Liver (tissue), 10 donors: Measurements from ENCODE around the gene FTO. TPM values are rescaled to one million over a fixed set of nuclear protein-coding genes. Genes with fewer than 3 reads are reported as not detected.

Source experiments
- DNase-seq: peaks from one replicate; pipeline ENCODE4 v3.0.0-alpha.2; 2017; ENCODE audit warnings: low spot score
- H3K27ac ChIP-seq, 2 donors: one replicate each; pipeline ENCODE4 v1.7.0; 2013; ENCODE audit warnings: inconsistent platforms in 2 of 2, low read length in 2 of 2, control low read depth in 1 of 2, low read depth in 1 of 2, mild to moderate bottlenecking in 1 of 2
- H3K27me3 ChIP-seq, 4 donors: one replicate each; pipeline versions ENCODE4 v1.6.1 to v1.7.0; 2013; ENCODE audit warnings: low read length in 3 of 4, inconsistent platforms in 1 of 4, mild to moderate bottlenecking in 1 of 4, moderate library complexity in 1 of 4; ENCODE audit not compliant: control insufficient read depth in 4 of 4, insufficient read depth in 4 of 4
- H3K36me3 ChIP-seq, 4 donors: one replicate each; pipeline versions ENCODE4 v1.6.1 to v1.7.0; 2013; ENCODE audit warnings: low read length in 3 of 4, mild to moderate bottlenecking in 3 of 4, low read depth in 1 of 4, moderate library complexity in 1 of 4; ENCODE audit not compliant: control insufficient read depth in 4 of 4, insufficient read depth in 3 of 4
- H3K4me1 ChIP-seq, 4 donors: one replicate each; pipeline versions ENCODE4 v1.6.1 to v1.7.0; 2013; ENCODE audit warnings: low read length in 3 of 4, mild to moderate bottlenecking in 3 of 4, moderate library complexity in 1 of 4; ENCODE audit not compliant: control insufficient read depth in 4 of 4, insufficient read depth in 4 of 4
- H3K4me3 ChIP-seq, 3 donors: one replicate each; pipeline versions ENCODE4 v1.6.1 to v1.7.0; 2013; ENCODE audit warnings: low read length in 3 of 3, control low read depth in 1 of 3, low read depth in 1 of 3, mild to moderate bottlenecking in 1 of 3
- H3K9ac ChIP-seq, 2 donors: one replicate each; pipeline ENCODE4 v1.7.0; 2013; ENCODE audit warnings: low read length in 2 of 2, mild to moderate bottlenecking in 2 of 2, moderate library complexity in 2 of 2, control low read depth in 1 of 2, low read depth in 1 of 2
- H3K9me3 ChIP-seq, 4 donors: one replicate each; pipeline versions ENCODE4 v1.6.1 to v1.7.0; 2013; ENCODE audit warnings: low read length in 3 of 4; ENCODE audit not compliant: control insufficient read depth in 4 of 4
- EGR1 ChIP-seq, 2 donors: IDR thresholded peaks; 2 replicates each; pipeline ENCODE4 v1.6.1; 2016 to 2018; ENCODE audit warnings: antibody characterized with exemption in 2 of 2, low read depth in 2 of 2
- HNF4A ChIP-seq, 2 donors: conservative IDR thresholded peaks; 2 replicates each; pipeline ENCODE4 v1.6.1; 2016; ENCODE audit warnings: antibody characterized with exemption in 2 of 2, mild to moderate bottlenecking in 2 of 2
- RXRA ChIP-seq, 2 donors: IDR thresholded peaks; 2 replicates each; pipeline ENCODE4 v1.6.1; 2017 to 2018; ENCODE audit warnings: antibody characterized with exemption in 2 of 2, mild to moderate bottlenecking in 1 of 2
- SP1 ChIP-seq: IDR thresholded peaks from 2 replicates; pipeline ENCODE4 v1.6.1; 2018; ENCODE audit warnings: antibody characterized with exemption, mild to moderate bottlenecking
- YY1 ChIP-seq: IDR thresholded peaks from 2 replicates; pipeline ENCODE4 v1.6.1; 2016; ENCODE audit warnings: antibody characterized with exemption, mild to moderate bottlenecking
- WGBS: extraction: QIAGEN DNeasy Blood & Tissue Kit; methylation state at CpG from one replicate; pipeline ENCODE4 v1.1.7; 2013; 5-methylcytosine and 5-hydroxymethylcytosine counted together
- polyA plus RNA-seq, 2 donors: library from polyadenylated mRNA; stranded (reverse) in 1 of 2; unstranded in 1 of 2; fragments of 200-250 nt in 1 of 2; fragments of >200 nt in 1 of 2; fragmentation: Nextera tagmentation in 1 of 2; extraction: Ambion mirVana in 1 of 2; gene quantifications; one replicate each; pipeline versions ENCODE4 v1.2.1 to v1.2.3, GENCODE V29; 2013 to 2015
- small RNA-seq: library from RNA; depleted of rRNA; stranded (forward); fragments of <200 nt; gene quantifications from one replicate; pipeline ENCODE3, GENCODE V24; 2014
- total RNA-seq, 2 donors: library from RNA; depleted of rRNA; stranded (reverse); fragments of >200 nt; gene quantifications; one replicate each; pipeline ENCODE4 v1.2.3, GENCODE V29; 2014
- TF ChIP-seq, protein P1 (sequence below): fragments of 150-350 bp; IDR thresholded peaks from 2 replicates; pipeline ENCODE4 v1.5.1; 2017; ENCODE audit warnings: improper control_type of control experiment, low read depth, low read length; ENCODE audit not compliant: missing input control
- TF ChIP-seq, protein P2 (sequence below): IDR thresholded peaks from 2 replicates; pipeline ENCODE4 v1.6.1; 2016; ENCODE audit warnings: antibody characterized with exemption, mild to moderate bottlenecking
- TF ChIP-seq, protein P3 (sequence below): IDR thresholded peaks from 2 replicates; pipeline ENCODE4 v1.6.1; 2016; ENCODE audit warnings: antibody characterized with exemption
- donor health status: healthy.
- donor health status: healthy.
- donor health status: healthy.
- donor health status: healthy.
- donor health status: healthy.

The FTO gene
- total and polyA plus RNA-seq, 4 donors = 12.0 to 54.2 (median 24.6) TPM

DNA sequence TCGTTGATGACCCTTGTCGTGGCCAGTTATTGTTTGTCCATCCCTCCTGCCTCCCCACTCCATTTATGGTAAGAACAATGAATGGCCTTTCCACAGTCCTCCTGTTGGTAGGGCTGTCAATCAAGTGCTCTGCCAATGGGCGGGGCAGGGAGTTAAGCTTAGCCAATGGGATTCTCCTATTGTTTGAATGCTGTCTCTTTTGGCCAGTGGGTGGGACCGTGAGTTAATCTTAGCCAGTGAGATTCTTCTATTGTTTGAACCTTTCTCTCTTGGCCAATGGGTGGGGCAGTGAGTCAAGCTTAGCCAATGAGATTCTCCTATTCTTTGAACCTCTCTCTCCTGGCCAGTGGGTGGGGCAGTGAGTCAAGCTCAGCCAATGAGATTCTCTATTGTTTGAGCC lies 497.2 kb downstream of the FTO start:
- H3K9me3 ChIP-seq = no peaks in the 10 kb centered on the region
- no peak overlapping the region for H3K9ac ChIP-seq
- WGBS = 95% methylated on average over 4 of the region's 4 CpGs
- no peak for DNase-seq
- no peaks in the 10 kb centered on the region for H3K4me1 ChIP-seq
- no peaks in the 10 kb centered on the region for H3K36me3 ChIP-seq
- no peak overlapping the region for H3K27ac ChIP-seq
- no peaks in the 10 kb centered on the region for H3K27me3 ChIP-seq
- TF ChIP-seq, protein P1, sequence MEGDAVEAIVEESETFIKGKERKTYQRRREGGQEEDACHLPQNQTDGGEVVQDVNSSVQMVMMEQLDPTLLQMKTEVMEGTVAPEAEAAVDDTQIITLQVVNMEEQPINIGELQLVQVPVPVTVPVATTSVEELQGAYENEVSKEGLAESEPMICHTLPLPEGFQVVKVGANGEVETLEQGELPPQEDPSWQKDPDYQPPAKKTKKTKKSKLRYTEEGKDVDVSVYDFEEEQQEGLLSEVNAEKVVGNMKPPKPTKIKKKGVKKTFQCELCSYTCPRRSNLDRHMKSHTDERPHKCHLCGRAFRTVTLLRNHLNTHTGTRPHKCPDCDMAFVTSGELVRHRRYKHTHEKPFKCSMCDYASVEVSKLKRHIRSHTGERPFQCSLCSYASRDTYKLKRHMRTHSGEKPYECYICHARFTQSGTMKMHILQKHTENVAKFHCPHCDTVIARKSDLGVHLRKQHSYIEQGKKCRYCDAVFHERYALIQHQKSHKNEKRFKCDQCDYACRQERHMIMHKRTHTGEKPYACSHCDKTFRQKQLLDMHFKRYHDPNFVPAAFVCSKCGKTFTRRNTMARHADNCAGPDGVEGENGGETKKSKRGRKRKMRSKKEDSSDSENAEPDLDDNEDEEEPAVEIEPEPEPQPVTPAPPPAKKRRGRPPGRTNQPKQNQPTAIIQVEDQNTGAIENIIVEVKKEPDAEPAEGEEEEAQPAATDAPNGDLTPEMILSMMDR = no peak
- TF ChIP-seq, protein P2, sequence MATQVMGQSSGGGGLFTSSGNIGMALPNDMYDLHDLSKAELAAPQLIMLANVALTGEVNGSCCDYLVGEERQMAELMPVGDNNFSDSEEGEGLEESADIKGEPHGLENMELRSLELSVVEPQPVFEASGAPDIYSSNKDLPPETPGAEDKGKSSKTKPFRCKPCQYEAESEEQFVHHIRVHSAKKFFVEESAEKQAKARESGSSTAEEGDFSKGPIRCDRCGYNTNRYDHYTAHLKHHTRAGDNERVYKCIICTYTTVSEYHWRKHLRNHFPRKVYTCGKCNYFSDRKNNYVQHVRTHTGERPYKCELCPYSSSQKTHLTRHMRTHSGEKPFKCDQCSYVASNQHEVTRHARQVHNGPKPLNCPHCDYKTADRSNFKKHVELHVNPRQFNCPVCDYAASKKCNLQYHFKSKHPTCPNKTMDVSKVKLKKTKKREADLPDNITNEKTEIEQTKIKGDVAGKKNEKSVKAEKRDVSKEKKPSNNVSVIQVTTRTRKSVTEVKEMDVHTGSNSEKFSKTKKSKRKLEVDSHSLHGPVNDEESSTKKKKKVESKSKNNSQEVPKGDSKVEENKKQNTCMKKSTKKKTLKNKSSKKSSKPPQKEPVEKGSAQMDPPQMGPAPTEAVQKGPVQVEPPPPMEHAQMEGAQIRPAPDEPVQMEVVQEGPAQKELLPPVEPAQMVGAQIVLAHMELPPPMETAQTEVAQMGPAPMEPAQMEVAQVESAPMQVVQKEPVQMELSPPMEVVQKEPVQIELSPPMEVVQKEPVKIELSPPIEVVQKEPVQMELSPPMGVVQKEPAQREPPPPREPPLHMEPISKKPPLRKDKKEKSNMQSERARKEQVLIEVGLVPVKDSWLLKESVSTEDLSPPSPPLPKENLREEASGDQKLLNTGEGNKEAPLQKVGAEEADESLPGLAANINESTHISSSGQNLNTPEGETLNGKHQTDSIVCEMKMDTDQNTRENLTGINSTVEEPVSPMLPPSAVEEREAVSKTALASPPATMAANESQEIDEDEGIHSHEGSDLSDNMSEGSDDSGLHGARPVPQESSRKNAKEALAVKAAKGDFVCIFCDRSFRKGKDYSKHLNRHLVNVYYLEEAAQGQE = no peak
- TF ChIP-seq, protein P3, sequence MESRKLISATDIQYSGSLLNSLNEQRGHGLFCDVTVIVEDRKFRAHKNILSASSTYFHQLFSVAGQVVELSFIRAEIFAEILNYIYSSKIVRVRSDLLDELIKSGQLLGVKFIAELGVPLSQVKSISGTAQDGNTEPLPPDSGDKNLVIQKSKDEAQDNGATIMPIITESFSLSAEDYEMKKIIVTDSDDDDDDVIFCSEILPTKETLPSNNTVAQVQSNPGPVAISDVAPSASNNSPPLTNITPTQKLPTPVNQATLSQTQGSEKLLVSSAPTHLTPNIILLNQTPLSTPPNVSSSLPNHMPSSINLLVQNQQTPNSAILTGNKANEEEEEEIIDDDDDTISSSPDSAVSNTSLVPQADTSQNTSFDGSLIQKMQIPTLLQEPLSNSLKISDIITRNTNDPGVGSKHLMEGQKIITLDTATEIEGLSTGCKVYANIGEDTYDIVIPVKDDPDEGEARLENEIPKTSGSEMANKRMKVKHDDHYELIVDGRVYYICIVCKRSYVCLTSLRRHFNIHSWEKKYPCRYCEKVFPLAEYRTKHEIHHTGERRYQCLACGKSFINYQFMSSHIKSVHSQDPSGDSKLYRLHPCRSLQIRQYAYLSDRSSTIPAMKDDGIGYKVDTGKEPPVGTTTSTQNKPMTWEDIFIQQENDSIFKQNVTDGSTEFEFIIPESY = no peak
- no peak for TF ChIP-seq RXRA (IDR thresholded peaks at IDR 0.05)
- TF ChIP-seq SP1 = no peak
- TF ChIP-seq YY1 = no peak
- no peak for TF ChIP-seq EGR1 (IDR thresholded peaks at IDR 0.05; ENCODE audit: low read depth in 2 of 2)
- TF ChIP-seq HNF4A (conservative IDR thresholded peaks at IDR 0.05) = no peak
- no peak overlapping the region for H3K4me3 ChIP-seq

Small RNA genes lying within 50 kb of the gene (small RNA-seq; reads per million reads assigned to genes)
- not detected for gene AC007347.2

Other genes starting within 250 kb of the FTO start
- 10 to 100 TPM in 1 of 2 donors, 1 to 10 TPM in 1; 7.5 to 47.1 TPM for gene AKTIP, start 200.9 kb upstream of the FTO start, total RNA-seq
- gene AKTIP, start 200.9 kb upstream of the FTO start, polyA plus RNA-seq = 10 to 100 TPM; 20.1 to 20.7 TPM
- 1 to 10 TPM; 1.3 to 1.4 TPM for gene RPGRIP1L, start 297 bp upstream of the FTO start, total RNA-seq
- gene RPGRIP1L, start 297 bp upstream of the FTO start, polyA plus RNA-seq = under 1 TPM; 0.46 to 0.53 TPM